ENCODE data around the gene GUCY1A1. TPM values are rescaled to one million over a fixed set of nuclear protein-coding genes. Genes with fewer than 3 reads are reported as not detected.

The GUCY1A1 gene
- total RNA-seq, 1 donor from 2014 or later = 109 TPM

Other genes with a start within 250 kb of the GUCY1A1 start
- 52.4 TPM for gene GUCY1B1, start 92.2 kb downstream of the GUCY1A1 start, total RNA-seq
- not detected for gene ASIC5, start 199.4 kb downstream of the GUCY1A1 start, total RNA-seq
- not detected for gene TDO2, start 236.8 kb downstream of the GUCY1A1 start, total RNA-seq

Measured in temporal lobe (tissue), 1 donor.